Measurements from ENCODE around the gene SMIM23.

SMIM23 gene

GRCh38 chr5:171805746-171806145 is 20.1 kb downstream of the SMIM23 start:
- no peak for ATAC-seq
- TF ChIP-seq ZNF8 (CRISPR knock-in tag; IDR thresholded peaks at IDR 0.05) (no peak), CSDC2 (CRISPR knock-in tag; IDR thresholded peaks at IDR 0.05) (no peak), ZFP30 (CRISPR knock-in tag; IDR thresholded peaks at IDR 0.05) (no peak), ZNF565 (CRISPR knock-in tag; conservative IDR thresholded peaks at IDR 0.05; ENCODE audit: low read depth) (no peak), TCF4 (CRISPR knock-in tag; IDR thresholded peaks at IDR 0.05; ENCODE audit: borderline replicate concordance) (no peak), ARNTL (CRISPR knock-in tag; IDR thresholded peaks at IDR 0.05; ENCODE audit: borderline replicate concordance, low read depth) (no peak), RARB (CRISPR knock-in tag; IDR thresholded peaks at IDR 0.05) (no peak), POU6F1 (CRISPR knock-in tag; IDR thresholded peaks at IDR 0.05; ENCODE audit: borderline replicate concordance, low read depth) (no peak), ZFP3 (CRISPR knock-in tag; IDR thresholded peaks at IDR 0.05) (no peak)

- ATAC-seq, result no peak
- TF ChIP-seq ZNF8 (CRISPR knock-in tag; IDR thresholded peaks at IDR 0.05), result no peak
- TF ChIP-seq ZFP3 (CRISPR knock-in tag; IDR thresholded peaks at IDR 0.05), result no peak
- TF ChIP-seq CSDC2 (CRISPR knock-in tag; IDR thresholded peaks at IDR 0.05), result no peak
- TF ChIP-seq CSRNP3 (CRISPR knock-in tag; IDR thresholded peaks at IDR 0.05), result no peak
- no peak for TF ChIP-seq RARB (CRISPR knock-in tag; IDR thresholded peaks at IDR 0.05)
- TF ChIP-seq ESRRG (CRISPR knock-in tag; IDR thresholded peaks at IDR 0.05), result no peak
- no peak for TF ChIP-seq PPARA (CRISPR knock-in tag; IDR thresholded peaks at IDR 0.05; ENCODE audit: borderline replicate concordance)
- no peak for TF ChIP-seq OSR1 (CRISPR knock-in tag; IDR thresholded peaks at IDR 0.05)
- no peak for TF ChIP-seq SNAI2 (CRISPR knock-in tag; IDR thresholded peaks at IDR 0.05)
- TF ChIP-seq PATZ1 (CRISPR knock-in tag; IDR thresholded peaks at IDR 0.05; ENCODE audit: borderline replicate concordance), result no peak
- TF ChIP-seq ZNF70 (CRISPR knock-in tag; IDR thresholded peaks at IDR 0.05), result no peak
- no peak for TF ChIP-seq ZFP30 (CRISPR knock-in tag; IDR thresholded peaks at IDR 0.05)
- TF ChIP-seq ARNTL (CRISPR knock-in tag; IDR thresholded peaks at IDR 0.05; ENCODE audit: borderline replicate concordance, low read depth), result no peak
- no peak for TF ChIP-seq TSHZ2 (CRISPR knock-in tag; IDR thresholded peaks at IDR 0.05)
- TF ChIP-seq TOX (CRISPR knock-in tag; IDR thresholded peaks at IDR 0.05; ENCODE audit: borderline replicate concordance), result no peak
- no peak for TF ChIP-seq ZC3H10 (CRISPR knock-in tag; IDR thresholded peaks at IDR 0.05)
- TF ChIP-seq POU6F1 (CRISPR knock-in tag; IDR thresholded peaks at IDR 0.05; ENCODE audit: borderline replicate concordance, low read depth), result no peak
Measured at GRCh38 chr5:171806976-171807747, 21.5 kb downstream of the SMIM23 start.

- no peak for TF ChIP-seq RARB (CRISPR knock-in tag; IDR thresholded peaks at IDR 0.05)
- no peak for ATAC-seq
Measured at GRCh38 chr5:171808453-171808852, 22.8 kb downstream of the SMIM23 start.

Measured in SK-N-SH treated with all-trans-retinoic acid at 6 μM for 48 hours (cell line).